ENCODE data around the gene ELAC1. TPM values are rescaled to one million over a fixed set of nuclear protein-coding genes. Genes with fewer than 3 reads are reported as not detected.

Gene ELAC1
- total and polyA plus RNA-seq, 2 of the 8 experiments (the other 6 are each of a cell fraction or from before 2014, with no cell fraction given), result 2.3 to 3.4 TPM

DNA sequence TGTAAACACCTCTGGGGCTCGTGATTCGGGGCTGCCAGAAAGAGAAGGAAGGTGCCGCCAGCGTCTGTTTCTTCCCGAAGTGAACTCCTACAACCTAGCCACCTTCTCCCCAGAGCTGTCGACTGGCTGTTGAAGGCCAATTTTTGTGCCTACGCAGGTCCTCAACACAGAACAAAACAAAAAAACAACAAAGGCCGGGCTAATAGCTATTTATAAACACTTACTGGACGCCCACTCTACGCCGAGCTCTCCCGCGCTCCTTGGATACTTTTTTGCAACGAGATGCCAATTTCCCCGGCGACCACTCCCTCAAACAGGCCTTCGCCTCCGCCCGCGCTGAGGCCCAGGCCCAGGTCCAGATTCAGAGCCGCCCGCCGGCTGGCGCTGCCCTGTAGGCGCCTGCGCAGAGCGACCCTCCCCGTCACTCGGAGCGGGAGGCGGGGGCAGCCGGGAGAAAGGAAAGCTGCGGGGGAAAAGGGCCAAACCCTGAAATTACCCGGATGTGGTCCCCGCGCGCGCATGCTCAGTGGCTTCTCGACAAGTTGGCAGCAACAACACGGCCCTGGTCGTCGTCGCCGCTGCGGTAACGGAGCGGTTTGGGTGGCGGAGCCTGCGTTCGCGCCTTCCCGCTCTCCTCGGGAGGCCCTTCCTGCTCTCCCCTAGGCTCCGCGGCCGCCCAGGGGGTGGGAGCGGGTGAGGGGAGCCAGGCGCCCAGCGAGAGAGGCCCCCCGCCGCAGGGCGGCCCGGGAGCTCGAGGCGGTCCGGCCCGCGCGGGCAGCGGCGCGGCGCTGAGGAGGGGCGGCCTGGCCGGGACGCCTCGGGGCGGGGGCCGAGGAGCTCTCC, 62.1 kb downstream of the ELAC1 start, which contains the start of gene SMAD4:
Gene SMAD4 (plus strand): TSS at position 520 of the 843 bp plus-strand sequence. CDS start 16,834 bp downstream, outside the sequence.
- Histone ChIP-seq H3K4me3 (ENCODE audit: extremely low read depth in 1 of 4, insufficient read depth in 2 of 4, low read depth in 3 of 4, low read length in 4 of 4) (peak within 1 kb of the TSS; percentile 51 to 88 (median 77)), H3K4me2 (ENCODE audit: insufficient read depth in 1 of 2, low read depth in 2 of 2, low read length in 2 of 2) (peak within 1 kb of the TSS; percentile 84 to 98), H3K4ac (replicated peaks; ENCODE audit: insufficient read length, low read depth, low read length) (no peak within 1 kb of the TSS), H3K36me3 (ENCODE audit: control insufficient read depth in 2 of 4, insufficient read depth in 4 of 4, low read length in 3 of 4) (peaks cover 0 to 9% (median 1%) of the 10 kb centered on the region in 4 experiments; a peak in 2 of 8 replicates), H3K27me3 (replicated peaks in 1 of 4; ENCODE audit: control insufficient read depth in 3 of 4, extremely low read depth in 1 of 4, insufficient read depth in 3 of 4, low read length in 3 of 4) (no peaks in the 10 kb centered on the region), H3K14ac (ENCODE audit: insufficient read length) (peak within 1 kb of the TSS; percentile 96), H2AFZ (ENCODE audit: low read length) (peak within 1 kb of the TSS; percentile 21; the same call in 1 of the 2 replicates), H3K56ac (replicated peaks; ENCODE audit: insufficient read length, low read depth, low read length) (peak within 1 kb of the TSS; percentile 85), H2AK5ac (ENCODE audit: low read depth, low read length) (no peak within 1 kb of the TSS), H4K91ac (replicated peaks; ENCODE audit: insufficient read length, low read length) (peak within 1 kb of the TSS; percentile 2), H3K9ac (replicated peaks in 1 of 4; ENCODE audit: extremely low read depth in 1 of 4, low read depth in 3 of 4, low read length in 3 of 4) (peak within 1 kb of the TSS; percentile 87 to 97 (median 96)), H2BK12ac (ENCODE audit: low read depth, low read length) (peak within 1 kb of the TSS; percentile 56; the same call in 1 of the 2 replicates), H3K79me1 (ENCODE audit: low read depth, low read length) (0 out of 2 replicates have a peak, but pooled peaks cover 2% of the 10 kb centered on the region), H4K20me1 (replicated peaks in 1 of 2; ENCODE audit: control insufficient read depth in 1 of 2, insufficient read depth in 2 of 2, low read length in 2 of 2) (peaks cover 5 to 7% of the 10 kb centered on the region in 2 experiments), H2BK15ac (ENCODE audit: low read length) (peak within 1 kb of the TSS; percentile 24; the same call in 1 of the 2 replicates), H3K4me1 (replicated peaks in 1 of 4; ENCODE audit: control insufficient read depth in 3 of 4, insufficient read depth in 4 of 4, low read length in 3 of 4) (peaks cover 5 to 9% (median 7%) of the 10 kb centered on the region in 4 experiments; a peak in 4 of 7 replicates), H2BK5ac (ENCODE audit: low read depth, low read length) (peak within 1 kb of the TSS; percentile 92), H3K23ac (ENCODE audit: insufficient read length) (no peak within 1 kb of the TSS), H3K9me3 (ENCODE audit: insufficient read depth in 2 of 2, low read depth in 1 of 2, low read length in 1 of 2) (no peaks in the 10 kb centered on the region), H3K27ac (ENCODE audit: low read depth, low read length) (peak within 1 kb of the TSS; percentile 97), H3K79me2 (ENCODE audit: control insufficient read depth in 1 of 2, insufficient read depth in 2 of 2, low read length in 2 of 2) (peaks cover 14 to 51% of the 10 kb centered on the region in 2 experiments), H3K18ac (ENCODE audit: extremely low read depth, low read length) (peak within 1 kb of the TSS; percentile 91), H2BK120ac (replicated peaks; ENCODE audit: low read depth, low read length) (peak within 1 kb of the TSS; percentile 62), H4K8ac (ENCODE audit: extremely low read depth, insufficient read depth, low read length) (peak within 1 kb of the TSS; percentile 98), H3K23me2 (ENCODE audit: low read depth, low read length) (peaks cover 12% of the 10 kb centered on the region), H4K5ac (ENCODE audit: insufficient read length, low read depth, low read length) (peak within 1 kb of the TSS; percentile 95), H2BK20ac (ENCODE audit: low read length) (no peak within 1 kb of the TSS)
- ChIA-PET CTCF (ENCODE audit: partially characterized antibody) (interaction anchor here (0.6 to 2.1 kb wide), 8 partner anchors 9 to 95 kb away, joined by 3 to 12 read pairs (median 3); no protein-coding TSS in a partner anchor), POLR2A (ENCODE audit: partially characterized antibody) (interaction anchor here (0.6 to 4.0 kb wide), 16 partner anchors 9 to 151 kb away, joined by 3 to 25 read pairs (median 5); partner anchors contain the start of genes ELAC1 and ME2)
- FAIRE-seq (no peak), DNase-seq (ENCODE audit: low read depth in 1 of 2, low spot score in 2 of 2) (peak; percentile 90 to 100)
- WGBS, 2 experiments (ENCODE audit: extremely low coverage in 1 of 2, insufficient coverage in 1 of 2, insufficient read length in 1 of 2, insufficient replicate concordance in 2 of 2, low coverage in 1 of 2, low lambda C conversion rate in 2 of 2, missing lambda C conversion rate in 1 of 2), result 9% methylated on average over 61 of the region's 79 CpGs; no CpG with 5 or more reads in 1 of the 2 experiments
- TF ChIP-seq, protein P1, sequence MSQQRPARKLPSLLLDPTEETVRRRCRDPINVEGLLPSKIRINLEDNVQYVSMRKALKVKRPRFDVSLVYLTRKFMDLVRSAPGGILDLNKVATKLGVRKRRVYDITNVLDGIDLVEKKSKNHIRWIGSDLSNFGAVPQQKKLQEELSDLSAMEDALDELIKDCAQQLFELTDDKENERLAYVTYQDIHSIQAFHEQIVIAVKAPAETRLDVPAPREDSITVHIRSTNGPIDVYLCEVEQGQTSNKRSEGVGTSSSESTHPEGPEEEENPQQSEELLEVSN (IDR thresholded peaks at IDR 0.05), result peak; percentile 74
- TF ChIP-seq RNF2 (IDR thresholded peaks at IDR 0.05; ENCODE audit: borderline replicate concordance, low read depth, low read length, missing control alignments, poor library complexity, severe bottlenecking), result no peak
- no peak for TF ChIP-seq SP1 (IDR thresholded peaks at IDR 0.05; ENCODE audit: low read depth, low read length)
- TF ChIP-seq PHF8 (conservative IDR thresholded peaks at IDR 0.05; ENCODE audit: low read depth, low read length), result peak; percentile 92
- no peak for TF ChIP-seq RXRA (IDR thresholded peaks at IDR 0.05; ENCODE audit: insufficient read depth, low read depth, low read length)
- TF ChIP-seq CREB1 (IDR thresholded peaks at IDR 0.05), result peak; percentile 52; the same call in 1 of the 2 replicates
- TF ChIP-seq, protein P2, sequence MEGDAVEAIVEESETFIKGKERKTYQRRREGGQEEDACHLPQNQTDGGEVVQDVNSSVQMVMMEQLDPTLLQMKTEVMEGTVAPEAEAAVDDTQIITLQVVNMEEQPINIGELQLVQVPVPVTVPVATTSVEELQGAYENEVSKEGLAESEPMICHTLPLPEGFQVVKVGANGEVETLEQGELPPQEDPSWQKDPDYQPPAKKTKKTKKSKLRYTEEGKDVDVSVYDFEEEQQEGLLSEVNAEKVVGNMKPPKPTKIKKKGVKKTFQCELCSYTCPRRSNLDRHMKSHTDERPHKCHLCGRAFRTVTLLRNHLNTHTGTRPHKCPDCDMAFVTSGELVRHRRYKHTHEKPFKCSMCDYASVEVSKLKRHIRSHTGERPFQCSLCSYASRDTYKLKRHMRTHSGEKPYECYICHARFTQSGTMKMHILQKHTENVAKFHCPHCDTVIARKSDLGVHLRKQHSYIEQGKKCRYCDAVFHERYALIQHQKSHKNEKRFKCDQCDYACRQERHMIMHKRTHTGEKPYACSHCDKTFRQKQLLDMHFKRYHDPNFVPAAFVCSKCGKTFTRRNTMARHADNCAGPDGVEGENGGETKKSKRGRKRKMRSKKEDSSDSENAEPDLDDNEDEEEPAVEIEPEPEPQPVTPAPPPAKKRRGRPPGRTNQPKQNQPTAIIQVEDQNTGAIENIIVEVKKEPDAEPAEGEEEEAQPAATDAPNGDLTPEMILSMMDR (IDR thresholded peaks at IDR 0.05; ENCODE audit: control extremely low read depth in 1 of 3, insufficient read depth in 1 of 3, low read depth in 1 of 3, low read length in 3 of 3), result no peak

All from H1 (cell line).